GM23338 (cell line): Measurements from ENCODE around the gene RGS19. TPM values are rescaled to one million over a fixed set of nuclear protein-coding genes. Genes with fewer than 3 reads are reported as not detected.

ENCODE experiments used
- ATAC-seq: fragments of 200-7000 bp; cut with Tn5 transposase; 3 replicates; pipeline ENCODE4 v1.9.1; 2020
- DNase-seq: peaks from one replicate; pipeline ENCODE4 v3.0.0-alpha.2; 2015; ENCODE audit warnings: low spot score
- H2AFZ ChIP-seq: fragments of 200-600 bp; sonication (generic); 2 replicates; pipeline ENCODE4 v1.8.0; 2016; ENCODE audit warnings: antibody characterized with exemption, mild to moderate bottlenecking, moderate library complexity
- H3F3A ChIP-seq: fragments of 200-600 bp; sonication (generic); replicated peaks from 2 replicates; pipeline ENCODE4 v1.8.0; 2017; ENCODE audit warnings: antibody characterized with exemption, mixed run types, low read depth
- H3K27ac ChIP-seq: fragments of 200-600 bp; sonication (generic); 2 replicates; pipeline ENCODE4 v1.6.1; 2016; ENCODE audit warnings: low read depth
- H3K27me3 ChIP-seq: fragments of 200-600 bp; sonication (generic); 2 replicates; pipeline ENCODE4 v1.8.0; 2016; ENCODE audit warnings: mild to moderate bottlenecking, mixed run types, moderate library complexity; ENCODE audit not compliant: insufficient read depth
- H3K36me3 ChIP-seq: fragments of 200-600 bp; sonication (generic); 2 replicates; pipeline ENCODE4 v1.8.0; 2016; ENCODE audit warnings: mild to moderate bottlenecking; ENCODE audit not compliant: insufficient read depth
- H3K4me1 ChIP-seq: fragments of 200-600 bp; sonication (generic); 2 replicates; pipeline ENCODE4 v1.8.0; 2016; ENCODE audit warnings: mild to moderate bottlenecking, moderate library complexity; ENCODE audit not compliant: insufficient read depth
- H3K4me2 ChIP-seq: fragments of 200-600 bp; sonication (generic); 2 replicates; pipeline ENCODE4 v1.7.1; 2017; ENCODE audit warnings: mixed run types
- H3K4me3 ChIP-seq: fragments of 200-600 bp; sonication (generic); 2 replicates; pipeline ENCODE4 v1.6.1; 2016; ENCODE audit warnings: mixed run types
- H3K79me2 ChIP-seq: fragments of 200-600 bp; sonication (generic); replicated peaks from 2 replicates; pipeline ENCODE4 v1.8.0; 2017; ENCODE audit warnings: mild to moderate bottlenecking; ENCODE audit not compliant: insufficient read depth
- H3K9me2 ChIP-seq: fragments of 200-600 bp; sonication (generic); 2 replicates; pipeline ENCODE4 v1.8.0; 2017; ENCODE audit not compliant: insufficient read depth
- H4K20me1 ChIP-seq: fragments of 200-600 bp; sonication (generic); replicated peaks from 2 replicates; pipeline ENCODE4 v1.8.0; 2017; ENCODE audit warnings: mild to moderate bottlenecking; ENCODE audit not compliant: insufficient read depth
- H3K27ac Mint-ChIP-seq: 2 replicates; pipeline ENCODE4 v1.8.0; 2020; ENCODE audit warnings: inconsistent platforms, mild to moderate bottlenecking, moderate library complexity, mixed read lengths
- H3K27me3 Mint-ChIP-seq: 3 replicates; pipeline ENCODE4 v1.8.0; 2022; ENCODE audit warnings: low read depth, mild to moderate bottlenecking, moderate library complexity, mixed read lengths, inconsistent platforms; ENCODE audit not compliant: insufficient read depth, poor library complexity
- H3K36me3 Mint-ChIP-seq: 3 replicates; pipeline ENCODE4 v1.8.0; 2021; ENCODE audit warnings: low read depth, mild to moderate bottlenecking, inconsistent platforms, moderate library complexity, mixed read lengths
- H3K4me1 Mint-ChIP-seq: 3 replicates; pipeline ENCODE4 v1.8.0; 2020; ENCODE audit warnings: mild to moderate bottlenecking, inconsistent platforms, mixed read lengths
- H3K4me3 Mint-ChIP-seq: 3 replicates; pipeline ENCODE4 v1.8.0; 2021; ENCODE audit warnings: moderate library complexity, mild to moderate bottlenecking, inconsistent platforms, mixed read lengths
- H3K9me3 Mint-ChIP-seq: 3 replicates; pipeline ENCODE4 v1.8.0; 2020; ENCODE audit warnings: moderate library complexity, mild to moderate bottlenecking, inconsistent platforms, mixed read lengths
- CREB1 ChIP-seq: fragments of 250-450 bp; sonication (Bioruptor Pico); IDR thresholded peaks from 2 replicates; pipeline ENCODE4 v1.5.0; 2020; ENCODE audit warnings: low read depth, mild to moderate bottlenecking, moderate library complexity
- CTCF ChIP-seq, 2 experiments: fragments of 200-600 bp in 1 of 2; sonication (generic) in 1 of 2; conservative IDR thresholded peaks; 2 replicates each; pipeline versions ENCODE4 v1.5.1 to v1.6.1; 2016 to 2017; ENCODE audit warnings: antibody characterized with exemption in 2 of 2, low read depth in 2 of 2, mild to moderate bottlenecking in 2 of 2, moderate library complexity in 1 of 2
- ETS1 ChIP-seq: IDR thresholded peaks from 2 replicates; pipeline ENCODE4 v1.6.1; 2016; ENCODE audit warnings: antibody characterized with exemption
- EZH2 ChIP-seq: fragments of 200-600 bp; sonication (generic); IDR thresholded peaks from one replicate; pipeline ENCODE4 v1.8.0; 2017; ENCODE audit warnings: antibody characterized with exemption, mild to moderate bottlenecking, low read depth; ENCODE audit not compliant: unreplicated experiment
- EZH2phosphoT487 ChIP-seq: fragments of 200-600 bp; sonication (generic); IDR thresholded peaks from one replicate; pipeline ENCODE4 v1.8.1; 2018; ENCODE audit warnings: antibody characterized with exemption; ENCODE audit not compliant: unreplicated experiment
- JUNB ChIP-seq: IDR thresholded peaks from one replicate; pipeline ENCODE4 v1.6.1; 2016; ENCODE audit warnings: antibody characterized with exemption; ENCODE audit not compliant: unreplicated experiment
- NANOG ChIP-seq: IDR thresholded peaks from 2 replicates; pipeline ENCODE4 v1.6.1; 2016; ENCODE audit warnings: antibody characterized with exemption, borderline replicate concordance
- POLR2AphosphoS5 ChIP-seq: IDR thresholded peaks from 2 replicates; pipeline ENCODE4 v1.6.1; 2016; ENCODE audit warnings: antibody characterized with exemption, low read depth
- REST ChIP-seq: IDR thresholded peaks from one replicate; pipeline ENCODE4 v1.6.1; 2018; ENCODE audit warnings: antibody characterized with exemption; ENCODE audit not compliant: unreplicated experiment
- STAT1 ChIP-seq: IDR thresholded peaks from one replicate; pipeline ENCODE4 v1.6.1; 2016; ENCODE audit warnings: antibody characterized with exemption; ENCODE audit not compliant: unreplicated experiment
- ZNF114 ChIP-seq: fragments of 250-450 bp; sonication (Bioruptor Pico); IDR thresholded peaks from 2 replicates; pipeline ENCODE4 v1.5.0; 2020; ENCODE audit warnings: mild to moderate bottlenecking, moderate library complexity
- ZNF331 ChIP-seq: fragments of 250-450 bp; sonication (Bioruptor Pico); IDR thresholded peaks from 2 replicates; pipeline ENCODE4 v1.5.0; 2020; ENCODE audit warnings: low read depth, mild to moderate bottlenecking, moderate library complexity
- ZNF462 ChIP-seq: fragments of 250-450 bp; sonication (Bioruptor Pico); IDR thresholded peaks from 2 replicates; pipeline ENCODE4 v1.5.0; 2020; ENCODE audit warnings: mild to moderate bottlenecking, moderate library complexity
- polyA plus RNA-seq: library from polyadenylated mRNA; unstranded; fragments of >200 nt; fragmentation: Nextera tagmentation; extraction: Ambion mirVana; gene quantifications from 2 replicates; pipeline ENCODE4 v1.2.1, GENCODE V29; 2016
- total RNA-seq: library from RNA; depleted of rRNA; stranded (reverse); fragments of >200 nt; shearing (Covaris generic); gene quantifications from 2 replicates; pipeline ENCODE4 v1.2.3, GENCODE V29; 2014

The RGS19 gene
- total and polyA plus RNA-seq, 2 experiments from 2014 or later, result 13.1 to 19.7 TPM

GRCh38 chr20:64068386-64069208 lies 10.7 kb downstream of the RGS19 start:
- Histone ChIP-seq H3K4me2 (no peak overlapping the region), H3K9me2 (no peaks in the 10 kb centered on the region), H3K4me1 (peaks cover 11% of the 10 kb centered on the region; the same call in 1 of the 2 replicates), H3K27me3 (no peaks in the 10 kb centered on the region), H2AFZ (no peak overlapping the region), H3K79me2 (no peaks in the 10 kb centered on the region), H3K27ac (no peak overlapping the region), H3K36me3 (no peaks in the 10 kb centered on the region), H3K4me3 (no peak overlapping the region), H4K20me1 (no peaks in the 10 kb centered on the region), H3F3A (no peaks in the 10 kb centered on the region)
- Mint-ChIP-seq H3K4me1 (peaks cover 27% of the 10 kb centered on the region), H3K9me3 (no peaks in the 10 kb centered on the region), H3K36me3 (peaks cover 2% of the 10 kb centered on the region; the same call in 1 of the 3 replicates), H3K27ac (no peak overlapping the region), H3K27me3 (peaks cover 14% of the 10 kb centered on the region), H3K4me3 (no peak overlapping the region)
- TF ChIP-seq POLR2AphosphoS5 (no peak), CTCF (conservative IDR thresholded peaks at IDR 0.05; ENCODE audit: low read depth in 2 of 2) (no peak), ETS1 (no peak), ZNF462 (no peak), JUNB (no peak), STAT1 (no peak), EZH2 (no peak), EZH2phosphoT487 (no peak), NANOG (no peak), CREB1 (CRISPR knock-in tag) (no peak), ZNF114 (no peak), ZNF331 (no peak), REST (no peak)
- ATAC-seq (no peak), DNase-seq (no peak)
